Adipocyte (in vitro differentiated cells): ENCODE data around the gene DYNLL2.
A peak's percentile ranks its signal among the peaks of the same experiment; 100 is the strongest.
"Not testable (repeated sequence)": the region's sequence is repeated elsewhere in the genome, so short reads cannot be mapped to it uniquely, and the experiment has no call there.

Experiments
- DNase-seq: peaks from one replicate; pipeline ENCODE4 v3.0.0-alpha.2; 2015; ENCODE audit warnings: low read depth
- H3K27me3 ChIP-seq: replicated peaks from 2 replicates; pipeline ENCODE4 v1.7.0; 2013; ENCODE audit warnings: mild to moderate bottlenecking, low read length, moderate library complexity; ENCODE audit not compliant: control insufficient read depth, insufficient read depth
- H3K36me3 ChIP-seq: 2 replicates; pipeline ENCODE4 v1.7.0; 2013; ENCODE audit warnings: low read length, mild to moderate bottlenecking, moderate library complexity; ENCODE audit not compliant: control insufficient read depth, insufficient read depth, severe bottlenecking
- H3K4me1 ChIP-seq: 2 replicates; pipeline ENCODE4 v1.7.0; 2013; ENCODE audit warnings: mild to moderate bottlenecking, low read length, moderate library complexity; ENCODE audit not compliant: control insufficient read depth, insufficient read depth
- H3K4me3 ChIP-seq: 2 replicates; pipeline ENCODE4 v1.7.0; 2013; ENCODE audit warnings: mild to moderate bottlenecking, low read length, moderate library complexity
- H3K9ac ChIP-seq: 2 replicates; pipeline ENCODE4 v1.7.0; 2013; ENCODE audit warnings: mild to moderate bottlenecking, low read length, moderate library complexity
- H3K9me3 ChIP-seq: 2 replicates; pipeline ENCODE4 v1.7.0; 2013; ENCODE audit warnings: mild to moderate bottlenecking, low read length, moderate library complexity; ENCODE audit not compliant: control insufficient read depth

DYNLL2 gene

DNA sequence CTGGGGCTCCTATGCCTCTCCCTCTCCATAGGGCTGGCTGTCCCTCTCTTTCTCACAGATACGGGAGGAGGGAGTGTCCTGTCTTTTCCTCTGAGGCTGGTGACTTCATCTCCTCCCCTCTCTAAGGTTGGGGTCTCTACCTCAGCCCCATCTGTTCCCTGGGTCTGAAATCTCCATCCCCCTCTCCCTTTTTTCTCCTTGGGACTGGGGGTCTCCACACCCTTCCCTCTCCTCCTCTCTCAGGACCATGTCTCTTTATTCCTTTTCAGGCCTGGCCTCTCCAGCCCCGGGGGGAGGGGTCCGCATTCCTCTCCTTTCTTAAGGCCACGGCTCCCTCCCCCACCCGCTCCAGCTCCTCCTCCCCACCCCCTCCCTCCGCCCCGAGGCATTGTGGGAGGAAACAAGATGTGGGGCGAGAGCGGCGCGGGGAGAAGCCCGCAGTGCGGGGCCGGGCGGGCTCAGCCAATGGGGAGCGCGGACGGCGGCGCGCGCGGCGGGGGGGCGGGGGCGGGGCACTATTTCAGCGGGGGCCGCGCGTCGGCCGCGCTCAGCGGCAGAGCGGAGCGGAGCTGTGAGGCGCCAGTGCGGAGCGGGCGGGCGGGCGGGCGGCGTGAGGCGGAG, at the start of gene DYNLL2:
Gene DYNLL2 (plus strand): TSS at position 550 of the 621 bp plus-strand sequence. CDS start 3,672 bp downstream, outside the sequence.
- H3K4me1 ChIP-seq, result peaks cover 29% of the 10 kb centered on the region
- peak within 1 kb of the TSS; percentile 92 for H3K4me3 ChIP-seq
- H3K27me3 ChIP-seq, result peaks cover 12% of the 10 kb centered on the region
- H3K36me3 ChIP-seq, result peaks cover 21% of the 10 kb centered on the region
- peak within 1 kb of the TSS; percentile 92 for H3K9ac ChIP-seq
- H3K9me3 ChIP-seq, result no peaks in the 10 kb centered on the region
- peak; percentile 96 for DNase-seq

DNA sequence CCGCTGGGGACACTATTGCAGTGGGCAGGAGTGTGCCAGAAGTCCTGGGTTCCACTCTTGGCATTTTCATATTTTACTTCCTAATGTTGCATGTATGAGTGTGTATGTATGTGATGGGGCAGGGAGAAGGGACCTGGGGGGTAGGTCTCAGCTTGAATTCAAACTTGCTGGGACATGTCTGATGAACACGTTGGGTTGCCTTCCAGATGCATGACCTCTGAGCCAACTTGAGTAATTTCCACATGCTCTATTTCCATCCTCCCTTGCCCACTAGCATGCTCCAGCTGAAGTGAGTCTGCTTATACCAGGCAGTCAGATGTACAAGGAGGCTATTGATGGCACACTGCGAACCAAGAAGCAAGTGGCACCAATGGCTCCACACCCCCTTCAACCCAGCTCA, 43.2 kb upstream of the DYNLL2 start:
- no peak overlapping the region for H3K9ac ChIP-seq
- H3K36me3 ChIP-seq, result no peaks in the 10 kb centered on the region
- no peak overlapping the region for H3K4me3 ChIP-seq
- DNase-seq, result no peak
- H3K9me3 ChIP-seq, result no peaks in the 10 kb centered on the region
- peaks cover 34% of the 10 kb centered on the region for H3K27me3 ChIP-seq
- no peaks in the 10 kb centered on the region for H3K4me1 ChIP-seq

DNA sequence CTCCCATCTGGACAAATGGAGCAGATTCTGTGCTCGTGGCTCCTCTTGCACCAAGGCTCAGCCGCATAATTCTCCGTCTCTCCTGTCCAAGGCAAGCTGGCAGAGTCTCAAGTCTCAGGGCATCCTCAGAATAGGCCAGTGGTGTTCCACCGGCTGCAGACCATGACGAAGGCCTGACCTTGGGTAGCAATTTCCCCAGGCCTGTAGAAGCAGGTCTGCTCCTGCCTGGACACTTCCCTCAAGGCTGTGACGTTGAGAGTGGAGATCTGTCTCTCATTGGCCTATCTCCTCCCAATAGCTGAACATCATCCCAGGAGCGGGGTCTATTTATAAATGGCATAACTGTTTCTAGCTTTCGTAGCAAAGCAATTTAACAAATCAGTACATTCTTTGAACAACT, 42.8 kb upstream of the DYNLL2 start:
- H3K9me3 ChIP-seq, result no peaks in the 10 kb centered on the region
- H3K4me3 ChIP-seq, result no peak overlapping the region
- H3K27me3 ChIP-seq, result peaks cover 37% of the 10 kb centered on the region
- H3K4me1 ChIP-seq, result no peaks in the 10 kb centered on the region
- DNase-seq, result no peak
- H3K9ac ChIP-seq, result no peak overlapping the region
- no peaks in the 10 kb centered on the region for H3K36me3 ChIP-seq

DNA sequence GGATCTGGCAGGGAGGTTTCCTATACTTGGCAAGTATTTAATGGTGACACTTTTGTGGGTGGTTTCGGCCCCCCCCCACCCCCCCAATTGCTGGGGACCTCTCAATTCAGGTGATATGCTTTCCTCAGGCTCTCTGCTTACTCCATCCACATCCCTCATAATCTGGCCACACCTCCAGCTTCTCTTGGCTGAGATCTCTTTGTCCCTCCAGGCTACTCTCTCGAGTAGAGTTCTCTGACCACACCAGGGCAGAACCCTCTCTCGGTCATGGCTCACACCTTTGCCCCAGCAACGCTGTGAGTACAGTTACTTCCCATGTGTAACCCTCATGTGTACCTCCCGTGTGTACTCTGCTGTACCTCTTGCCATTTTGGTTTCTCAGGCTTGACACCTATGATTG, 42.1 kb upstream of the DYNLL2 start:
- Histone ChIP-seq H3K9me3 (no peaks in the 10 kb centered on the region), H3K27me3 (peaks cover 37% of the 10 kb centered on the region), H3K9ac (no peak overlapping the region), H3K36me3 (no peaks in the 10 kb centered on the region), H3K4me3 (no peak overlapping the region), H3K4me1 (no peaks in the 10 kb centered on the region)
- DNase-seq, result no peak

DNA sequence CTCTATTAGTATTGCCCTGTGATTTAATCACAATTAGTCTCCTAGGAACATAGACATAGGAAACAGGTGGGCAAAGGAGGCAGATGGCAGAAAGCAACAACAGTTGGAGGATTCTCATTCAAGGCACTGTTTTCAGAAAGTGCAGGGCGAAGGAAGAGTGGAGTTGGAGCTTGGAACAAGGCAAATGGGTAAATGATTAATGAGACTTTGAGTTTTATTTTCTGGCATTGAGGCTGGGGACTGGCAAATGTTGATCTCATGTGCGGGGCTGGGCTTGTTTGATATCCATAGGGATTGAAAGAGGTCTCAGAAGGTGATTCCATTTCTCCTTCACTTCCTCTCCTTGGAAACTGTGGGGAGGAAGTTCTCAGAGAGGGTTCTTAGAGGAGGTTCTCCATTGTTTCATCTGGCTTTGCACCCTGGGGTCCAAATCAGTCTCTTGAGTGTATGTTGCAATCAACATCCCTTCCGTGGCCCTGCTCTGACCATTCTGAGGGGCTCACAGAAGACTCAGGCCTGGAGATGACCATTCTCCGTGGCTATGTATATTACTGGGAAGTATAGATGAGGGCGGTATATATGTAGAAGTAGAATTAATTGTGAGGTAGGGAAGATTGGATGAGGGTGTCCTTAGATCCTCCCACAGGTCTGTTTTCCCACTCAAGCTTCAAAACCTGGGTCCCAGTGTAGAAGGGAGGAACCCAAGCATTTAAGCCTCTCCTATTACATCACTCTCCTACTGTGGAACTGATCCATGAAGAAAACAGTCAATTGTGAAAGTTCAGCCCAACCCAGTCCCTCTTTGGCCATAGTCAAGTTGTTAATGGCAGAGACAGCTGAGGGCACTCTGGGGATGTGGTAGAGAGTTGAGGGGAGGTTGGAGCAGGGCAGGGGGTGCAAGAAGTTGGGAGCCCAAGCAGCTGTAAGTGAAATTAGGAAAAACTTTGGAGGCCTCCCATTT, 39.7 kb upstream of the DYNLL2 start:
- DNase-seq, result no peak
- Histone ChIP-seq H3K27me3 (peaks cover 32% of the 10 kb centered on the region), H3K36me3 (no peaks in the 10 kb centered on the region), H3K4me3 (no peak overlapping the region), H3K9me3 (no peaks in the 10 kb centered on the region), H3K4me1 (no peaks in the 10 kb centered on the region), H3K9ac (no peak overlapping the region)

DNA sequence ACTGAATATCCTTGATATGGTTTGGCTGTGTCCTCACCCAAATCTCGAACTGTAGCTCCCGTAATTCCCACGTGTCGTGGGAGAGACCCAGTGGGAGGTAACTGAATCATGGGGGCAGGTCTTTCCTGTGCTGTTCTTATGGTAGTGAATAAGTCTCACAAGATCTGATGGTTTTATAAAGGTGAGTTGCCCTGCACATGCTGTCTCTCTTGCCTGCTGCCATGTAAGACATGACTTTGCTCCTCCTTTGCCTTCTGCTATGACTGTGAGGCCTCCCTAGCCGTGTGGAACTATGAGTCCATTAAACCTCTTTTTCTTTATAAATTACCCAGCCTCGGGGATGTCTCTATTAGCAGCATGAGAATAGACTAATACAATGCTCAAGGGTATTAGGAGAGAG, 39.0 kb upstream of the DYNLL2 start:
- H3K36me3 ChIP-seq, H3K9me3 ChIP-seq, H3K4me1 ChIP-seq, H3K9ac ChIP-seq, H3K4me3 ChIP-seq, DNase-seq: not testable (repeated sequence)
- peaks cover 30% of the 10 kb centered on the region for H3K27me3 ChIP-seq

DNA sequence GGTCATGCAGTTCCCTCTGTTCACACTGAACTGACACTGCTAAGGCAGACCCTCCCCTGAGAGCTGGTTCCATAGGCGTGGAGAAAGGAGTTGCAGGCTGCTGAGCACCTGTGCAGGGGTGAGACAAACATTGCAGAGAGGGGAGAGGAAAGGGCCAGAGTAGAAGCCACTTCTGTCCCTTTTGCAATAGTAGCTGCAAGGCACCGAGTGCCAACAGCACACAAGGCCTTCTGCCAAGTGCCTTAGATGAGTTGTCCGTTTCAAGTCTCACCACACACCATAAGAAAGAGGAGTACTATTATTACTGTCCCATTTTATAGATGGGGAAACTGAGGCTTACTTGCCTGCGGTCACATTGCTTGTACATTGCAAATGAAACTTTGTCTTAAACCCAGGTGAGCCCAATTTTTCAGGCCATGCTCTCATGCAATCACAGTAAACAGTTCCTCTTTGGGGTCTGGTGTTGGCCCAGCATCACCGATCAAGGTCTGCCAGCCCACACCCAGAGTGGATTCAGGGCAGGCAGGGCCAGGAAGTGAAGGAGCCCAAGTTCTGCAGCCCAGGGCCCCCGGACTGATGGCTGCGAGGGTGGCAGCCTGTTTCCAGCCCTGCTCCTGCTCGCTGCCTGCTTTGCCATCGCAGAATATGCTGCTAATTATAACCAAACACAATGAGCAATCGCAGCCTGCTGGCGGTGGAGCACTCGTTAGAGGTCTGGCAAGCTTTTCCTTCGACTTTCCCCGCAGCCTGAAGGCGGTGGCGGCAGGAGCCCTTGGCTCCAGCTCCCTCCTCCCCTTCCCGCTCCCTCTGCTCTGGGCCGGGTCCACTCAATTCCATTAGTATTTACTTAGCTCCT, 36.8 kb upstream of the DYNLL2 start:
- Histone ChIP-seq H3K9ac (no peak overlapping the region), H3K36me3 (no peaks in the 10 kb centered on the region)
- DNase-seq, result no peak

DNA sequence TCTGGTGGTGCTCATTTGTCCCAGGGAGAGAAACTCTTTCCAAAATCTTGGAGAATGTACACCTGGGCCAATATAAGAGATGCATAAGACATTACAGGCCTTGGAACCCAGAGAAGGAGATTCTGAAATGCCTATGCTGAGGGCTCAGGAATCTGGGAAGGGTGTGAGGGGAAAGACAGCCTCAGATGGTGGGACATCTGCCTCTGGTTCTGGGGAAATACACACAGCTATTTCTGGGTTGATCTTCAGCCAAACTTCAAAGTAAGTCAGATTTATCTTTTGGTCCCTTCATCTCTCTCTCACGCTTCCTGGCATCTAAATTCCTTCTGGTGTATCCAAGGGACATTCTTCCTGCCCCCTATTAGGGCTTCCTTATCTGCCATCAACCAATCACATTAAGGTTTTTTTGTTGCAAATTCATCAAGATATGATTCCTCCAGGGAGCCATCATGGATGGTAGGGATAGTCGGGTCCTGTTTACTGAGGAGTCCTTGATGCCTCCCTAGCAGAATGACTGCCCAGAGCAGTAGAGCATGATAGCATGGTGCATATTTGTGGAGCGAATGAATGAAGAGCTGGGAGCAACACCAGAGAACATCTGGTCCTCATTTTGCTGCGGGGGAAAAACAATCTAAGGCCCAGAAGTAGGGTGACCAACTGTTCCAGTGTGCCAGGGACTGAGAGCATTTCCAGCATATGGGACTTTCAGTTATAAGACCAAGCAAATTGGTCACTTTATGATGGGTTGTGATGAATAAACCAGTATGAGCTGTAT, 35.7 kb upstream of the DYNLL2 start:
- Histone ChIP-seq H3K9me3 (no peaks in the 10 kb centered on the region), H3K27me3 (peaks cover 24% of the 10 kb centered on the region), H3K4me1 (no peaks in the 10 kb centered on the region), H3K36me3 (no peaks in the 10 kb centered on the region), H3K9ac (no peak overlapping the region), H3K4me3 (no peak overlapping the region)
- peak; percentile 9 for DNase-seq

More for the DNA sequence above, 36.8 kb upstream of the DYNLL2 start:
- no peak overlapping the region for H3K4me3 ChIP-seq
- no peaks in the 10 kb centered on the region for H3K4me1 ChIP-seq
- H3K9me3 ChIP-seq, result no peaks in the 10 kb centered on the region
- H3K27me3 ChIP-seq, result peaks cover 30% of the 10 kb centered on the region

DNA sequence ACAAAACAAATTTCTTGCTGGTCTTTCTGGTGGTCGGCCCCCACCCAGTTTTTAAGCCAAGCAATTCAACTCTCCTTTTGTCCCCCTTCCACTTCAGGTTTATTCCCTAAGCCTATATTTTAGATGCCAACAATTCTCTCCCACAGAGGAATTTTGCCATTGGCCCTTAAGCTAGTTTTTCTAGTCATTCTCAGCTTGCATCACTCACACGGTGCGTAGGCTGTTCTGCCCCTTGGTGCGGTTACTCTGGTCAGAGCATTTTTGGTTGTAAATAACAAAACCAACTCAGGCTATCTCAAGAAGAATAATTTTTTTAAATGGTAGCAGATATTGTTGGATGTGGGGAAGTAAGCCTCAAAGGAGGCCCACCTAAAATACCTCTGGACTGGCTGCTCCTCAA, 33.7 kb upstream of the DYNLL2 start:
- H3K27me3 ChIP-seq, result peaks cover 14% of the 10 kb centered on the region
- no peaks in the 10 kb centered on the region for H3K9me3 ChIP-seq
- H3K4me3 ChIP-seq, result no peak overlapping the region
- H3K4me1 ChIP-seq, result no peaks in the 10 kb centered on the region
- no peaks in the 10 kb centered on the region for H3K36me3 ChIP-seq
- no peak overlapping the region for H3K9ac ChIP-seq
- no peak for DNase-seq

DNA sequence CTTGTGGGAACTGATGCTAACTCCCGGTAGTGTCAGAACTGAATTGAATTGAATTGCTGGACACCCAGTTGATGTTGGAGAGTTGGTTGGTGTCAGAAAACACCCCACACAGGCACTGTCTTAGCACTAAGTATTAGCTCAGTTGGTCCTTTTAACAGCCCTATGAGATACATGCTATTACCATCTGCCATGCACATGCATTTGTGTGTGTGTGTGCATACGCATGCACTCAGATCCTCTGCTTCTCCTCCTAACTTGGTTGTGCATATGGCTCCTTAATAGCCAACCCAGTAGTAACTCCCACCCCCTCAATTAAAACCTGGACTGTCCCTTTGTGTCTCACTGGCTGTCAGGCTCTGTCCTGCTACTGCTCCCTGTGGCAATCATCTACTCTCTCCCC, 32.3 kb upstream of the DYNLL2 start:
- H3K27me3 ChIP-seq, result peaks cover 8% of the 10 kb centered on the region

More for the DNA sequence above, 32.3 kb upstream of the DYNLL2 start:
- H3K4me3 ChIP-seq, result no peak overlapping the region
- H3K36me3 ChIP-seq, result no peaks in the 10 kb centered on the region
- no peaks in the 10 kb centered on the region for H3K4me1 ChIP-seq
- no peak for DNase-seq
- no peak overlapping the region for H3K9ac ChIP-seq
- no peaks in the 10 kb centered on the region for H3K9me3 ChIP-seq
